GM13976 (cell line): ENCODE results near the gene CEP43.

Experiments
- DNase-seq: peaks from one replicate; pipeline ENCODE4 v3.0.0; 2012; ENCODE audit warnings: low spot score
- in situ Hi-C: fragments of 300-500 bp; cut with MboI; formaldehyde crosslinking; loops from one replicate; pipeline ENCODE4 v1.12.0; 2022; ENCODE audit warnings: low sequenced_read_pairs, mixed read lengths, inconsistent platforms; ENCODE audit not compliant: unreplicated experiment
- TF ChIP-seq, protein P1 (sequence below): IDR thresholded peaks from 2 replicates; pipeline ENCODE4 v1.5.1; 2012; ENCODE audit warnings: borderline replicate concordance, mild to moderate bottlenecking; ENCODE audit not compliant: insufficient read depth; ENCODE audit errors: extremely low read depth, missing control alignments, control extremely low read depth

Gene CEP43

DNA sequence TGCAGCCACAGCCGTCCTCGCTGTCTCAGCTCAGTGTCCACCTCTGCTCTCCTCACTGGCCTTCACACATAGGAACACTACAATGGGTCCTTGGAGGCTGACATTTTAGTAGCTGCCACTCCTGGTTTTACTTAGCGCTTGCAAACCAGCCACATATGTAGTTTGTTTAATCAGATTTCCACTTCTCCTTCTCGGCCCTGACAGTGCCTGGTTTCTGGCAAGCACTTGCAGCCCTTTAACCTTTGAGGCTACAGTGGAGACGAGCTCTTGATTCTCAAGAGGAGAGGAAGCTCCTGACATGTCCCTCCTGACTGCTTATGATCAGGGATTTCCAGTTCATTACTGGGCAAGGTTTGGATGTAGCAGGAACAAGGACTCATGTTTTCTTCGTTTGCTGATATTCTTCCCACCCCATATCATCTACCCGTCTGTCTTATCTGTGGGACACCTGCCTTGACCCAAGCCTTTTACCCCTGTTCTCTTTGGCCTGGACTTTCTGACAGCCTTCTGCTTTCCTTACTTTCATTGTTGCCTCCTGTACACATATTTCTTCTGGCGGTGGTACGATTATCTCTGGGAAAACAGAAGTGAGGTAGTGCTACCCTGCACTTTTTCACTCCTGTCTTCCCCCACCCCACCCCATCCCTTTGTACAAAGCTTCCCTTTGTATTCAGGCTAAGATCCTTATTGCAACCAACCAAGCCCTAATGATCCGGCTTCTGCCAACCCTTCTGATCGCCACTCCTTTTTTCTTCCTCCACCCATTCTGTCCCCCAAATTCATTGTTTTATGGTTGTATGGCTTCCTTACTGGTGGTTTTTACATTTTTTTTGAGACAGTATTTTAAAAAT, 31.2 kb downstream of the CEP43 start:
- TF ChIP-seq, protein P1, sequence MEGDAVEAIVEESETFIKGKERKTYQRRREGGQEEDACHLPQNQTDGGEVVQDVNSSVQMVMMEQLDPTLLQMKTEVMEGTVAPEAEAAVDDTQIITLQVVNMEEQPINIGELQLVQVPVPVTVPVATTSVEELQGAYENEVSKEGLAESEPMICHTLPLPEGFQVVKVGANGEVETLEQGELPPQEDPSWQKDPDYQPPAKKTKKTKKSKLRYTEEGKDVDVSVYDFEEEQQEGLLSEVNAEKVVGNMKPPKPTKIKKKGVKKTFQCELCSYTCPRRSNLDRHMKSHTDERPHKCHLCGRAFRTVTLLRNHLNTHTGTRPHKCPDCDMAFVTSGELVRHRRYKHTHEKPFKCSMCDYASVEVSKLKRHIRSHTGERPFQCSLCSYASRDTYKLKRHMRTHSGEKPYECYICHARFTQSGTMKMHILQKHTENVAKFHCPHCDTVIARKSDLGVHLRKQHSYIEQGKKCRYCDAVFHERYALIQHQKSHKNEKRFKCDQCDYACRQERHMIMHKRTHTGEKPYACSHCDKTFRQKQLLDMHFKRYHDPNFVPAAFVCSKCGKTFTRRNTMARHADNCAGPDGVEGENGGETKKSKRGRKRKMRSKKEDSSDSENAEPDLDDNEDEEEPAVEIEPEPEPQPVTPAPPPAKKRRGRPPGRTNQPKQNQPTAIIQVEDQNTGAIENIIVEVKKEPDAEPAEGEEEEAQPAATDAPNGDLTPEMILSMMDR: no peak
- in situ Hi-C loops: no loop called here
- DNase-seq: no peak

DNA sequence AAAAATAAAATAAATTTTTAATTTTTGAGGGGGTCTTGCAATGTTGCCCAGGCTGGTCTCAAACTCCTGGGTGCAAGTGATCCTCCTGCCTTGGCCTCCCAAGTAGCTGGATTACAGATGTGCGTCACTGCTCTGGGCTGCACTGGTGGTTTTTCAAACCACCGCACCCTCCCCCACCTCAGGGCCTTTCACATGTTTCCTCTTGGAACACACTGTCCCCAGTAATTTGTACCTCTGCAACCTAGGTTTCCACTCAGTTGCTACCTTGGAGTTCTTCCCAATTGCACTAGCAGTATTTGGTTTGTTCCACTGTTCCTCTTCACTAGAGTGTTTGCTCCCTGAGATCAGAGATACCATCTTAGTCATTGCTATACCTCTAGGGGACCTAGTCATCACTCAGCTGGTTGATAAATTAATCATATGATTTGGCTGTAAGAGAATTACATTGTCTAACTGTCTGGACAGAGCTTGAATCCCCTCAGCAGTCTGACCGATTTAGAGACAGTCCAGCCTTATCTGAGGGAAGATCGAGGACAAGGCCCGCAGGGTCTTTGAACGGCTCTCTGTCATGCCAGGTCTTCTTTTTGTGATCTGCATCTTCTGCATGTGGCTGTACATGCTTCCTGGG, 32.0 kb downstream of the CEP43 start:
- TF ChIP-seq, protein P1: no peak
- DNase-seq: no peak
- in situ Hi-C loops: no loop called here

DNA sequence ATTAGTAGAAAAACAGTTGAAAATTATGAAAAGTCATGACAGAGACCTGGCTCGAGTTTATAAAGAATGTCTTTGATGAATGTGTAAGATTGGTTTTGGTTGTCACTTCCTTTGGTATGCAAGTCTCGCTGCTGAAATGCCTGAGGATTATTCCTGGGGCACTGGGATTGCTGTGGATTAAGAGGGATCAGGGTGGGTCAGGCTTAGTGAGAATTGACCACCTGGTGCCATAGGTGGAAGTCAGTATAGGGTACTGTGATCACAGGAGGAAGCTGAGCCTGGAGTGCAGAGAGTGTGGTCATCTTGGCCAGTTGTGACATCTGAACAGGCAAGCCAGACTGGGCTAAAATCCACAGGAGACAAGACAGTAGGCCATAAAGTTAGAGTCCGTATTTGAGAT, 34.9 kb downstream of the CEP43 start:
- no peak for DNase-seq
- TF ChIP-seq, protein P1: no peak
- in situ Hi-C loops: no loop called here

DNA sequence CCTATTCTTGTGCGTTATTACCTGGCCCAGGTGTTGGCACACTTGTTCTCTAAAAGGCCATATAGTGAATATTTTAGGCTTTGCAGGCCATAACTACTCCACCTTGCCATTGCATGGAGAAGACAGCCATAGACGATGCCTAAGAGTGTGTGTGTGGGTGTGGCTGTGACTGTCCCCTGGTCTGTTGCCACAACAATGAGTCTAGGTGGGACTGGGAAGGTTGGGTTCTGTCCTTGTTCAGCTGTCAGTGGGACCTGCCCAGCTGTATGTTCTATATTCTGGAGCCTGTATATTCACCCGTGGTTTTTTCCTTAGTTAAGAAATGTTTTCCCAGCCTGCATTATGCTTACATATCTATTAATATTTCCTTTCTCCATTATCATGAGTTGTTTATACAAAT, 38.6 kb downstream of the CEP43 start:
- TF ChIP-seq, protein P1: no peak
- no peak for DNase-seq
- in situ Hi-C loops: no loop called here

DNA sequence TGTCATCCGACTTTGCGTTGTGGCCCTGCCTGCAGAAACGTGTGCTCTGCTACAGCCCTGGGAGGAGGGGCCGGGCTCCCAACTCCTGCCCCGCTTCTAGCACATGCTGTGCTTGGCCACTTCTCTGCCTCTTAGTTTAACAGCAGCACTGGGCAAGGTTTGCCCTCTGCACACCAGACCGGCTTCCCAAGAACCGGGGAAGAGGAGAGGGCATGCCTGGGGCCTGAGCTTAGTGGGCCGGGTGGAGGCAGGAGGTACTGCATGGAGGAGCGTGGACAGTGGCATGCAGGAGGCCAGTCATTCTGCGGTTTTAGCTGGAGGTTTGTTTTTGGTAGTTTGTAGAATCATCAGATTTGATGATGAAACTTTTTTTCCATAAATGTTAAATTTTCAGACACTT, 45.5 kb downstream of the CEP43 start:
- DNase-seq: no peak
- TF ChIP-seq, protein P1: no peak
- in situ Hi-C loops: no loop called here

DNA sequence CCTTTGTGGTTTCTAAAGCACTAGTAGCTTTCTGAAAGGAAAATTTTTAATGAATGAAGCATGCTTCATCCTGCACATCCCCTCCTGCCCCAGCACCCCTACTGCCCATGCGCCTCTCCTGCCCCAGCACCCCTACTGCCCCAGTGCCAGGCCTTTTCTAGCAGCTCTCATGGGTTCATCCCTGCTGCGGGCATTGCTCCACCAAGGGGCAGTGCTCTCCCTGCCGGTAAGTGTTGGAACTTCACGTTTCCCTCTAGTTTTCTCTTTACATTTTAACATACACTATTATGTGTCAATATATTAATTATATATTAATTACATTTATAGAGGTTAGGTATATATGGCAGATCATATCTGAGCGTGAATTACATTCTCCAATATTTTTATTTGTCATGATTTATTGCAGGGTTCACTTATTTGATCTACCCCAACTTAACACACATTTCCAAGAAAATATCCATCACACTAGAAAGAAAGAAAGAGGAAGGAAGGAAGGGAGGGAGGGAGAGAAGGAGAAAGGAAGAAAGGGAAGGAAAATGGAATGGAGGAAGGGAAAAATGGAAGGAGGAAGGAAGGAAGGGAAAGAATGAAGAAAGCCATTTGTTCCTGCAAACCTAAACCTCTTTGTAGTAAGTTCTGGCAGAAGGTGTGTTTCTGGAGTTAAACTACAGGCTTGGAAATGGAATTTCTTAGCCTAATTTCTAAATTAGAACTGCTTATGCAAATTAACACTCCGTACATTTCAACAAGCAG, 46.8 kb downstream of the CEP43 start:
- TF ChIP-seq, protein P1: no peak
- DNase-seq: no peak
- in situ Hi-C loops: no loop called here
